ENCODE measurements around the gene TCF3. TPM values are rescaled to one million over a fixed set of nuclear protein-coding genes. Genes with fewer than 3 reads are reported as not detected.
"Not testable (repeated sequence)": the region's sequence is repeated elsewhere in the genome, so short reads cannot be mapped to it uniquely, and the experiment has no call there.

The TCF3 gene
- total RNA-seq, 1 donor from 2014 or later, result 255 TPM

- no peak for DNase-seq (ENCODE audit: low spot score)
- TF ChIP-seq CTCF (IDR thresholded peaks at IDR 0.05; ENCODE audit: unreplicated experiment), result no peak
- Mint-ChIP-seq H3K9me3 (ENCODE audit: unreplicated experiment) (no peaks in the 10 kb centered on the region), H3K27me3 (ENCODE audit: unreplicated experiment) (peaks cover 12% of the 10 kb centered on the region), H3K27ac (ENCODE audit: unreplicated experiment) (no peak overlapping the region), H3K4me1 (ENCODE audit: unreplicated experiment) (no peaks in the 10 kb centered on the region), H3K36me3 (ENCODE audit: low read depth, unreplicated experiment) (peaks cover 18% of the 10 kb centered on the region), H3K4me3 (ENCODE audit: unreplicated experiment) (no peak overlapping the region)
These were observed 8.3 kb downstream of the TCF3 start for GRCh38 chr19:1644070-1644469.

- not testable (repeated sequence) for H3K9me3 Mint-ChIP-seq (ENCODE audit: unreplicated experiment); H3K4me3 Mint-ChIP-seq (ENCODE audit: unreplicated experiment); H3K4me1 Mint-ChIP-seq (ENCODE audit: unreplicated experiment); DNase-seq (ENCODE audit: low spot score); H3K27me3 Mint-ChIP-seq (ENCODE audit: unreplicated experiment); H3K27ac Mint-ChIP-seq (ENCODE audit: unreplicated experiment)
- peaks cover 20% of the 10 kb centered on the region for H3K36me3 Mint-ChIP-seq (ENCODE audit: low read depth, unreplicated experiment)
These were observed 11.4 kb downstream of the TCF3 start for GRCh38 chr19:1640893-1641448.

GRCh38 chr19:1636325-1637236 is 15.8 kb downstream of the TCF3 start:
- no peak overlapping the region for H3K4me3 Mint-ChIP-seq (ENCODE audit: unreplicated experiment)

GRCh38 chr19:1634938-1635243 is 17.5 kb downstream of the TCF3 start:
- Mint-ChIP-seq H3K9me3 (ENCODE audit: unreplicated experiment) (no peaks in the 10 kb centered on the region), H3K27me3 (ENCODE audit: unreplicated experiment) (peaks cover 2% of the 10 kb centered on the region), H3K27ac (ENCODE audit: unreplicated experiment) (no peak overlapping the region), H3K36me3 (ENCODE audit: low read depth, unreplicated experiment) (peaks cover 32% of the 10 kb centered on the region), H3K4me1 (ENCODE audit: unreplicated experiment) (no peaks in the 10 kb centered on the region), H3K4me3 (ENCODE audit: unreplicated experiment) (no peak overlapping the region)
- no peak for TF ChIP-seq CTCF (IDR thresholded peaks at IDR 0.05; ENCODE audit: unreplicated experiment)
- DNase-seq (ENCODE audit: low spot score), result no peak

More at GRCh38 chr19:1636325-1637236, 15.8 kb downstream of the TCF3 start:
- peaks cover 2% of the 10 kb centered on the region for H3K27me3 Mint-ChIP-seq (ENCODE audit: unreplicated experiment)
- no peak for DNase-seq (ENCODE audit: low spot score)
- no peaks in the 10 kb centered on the region for H3K4me1 Mint-ChIP-seq (ENCODE audit: unreplicated experiment)
- no peak overlapping the region for H3K27ac Mint-ChIP-seq (ENCODE audit: unreplicated experiment)
- no peaks in the 10 kb centered on the region for H3K9me3 Mint-ChIP-seq (ENCODE audit: unreplicated experiment)
- H3K36me3 Mint-ChIP-seq (ENCODE audit: low read depth, unreplicated experiment), result peaks cover 30% of the 10 kb centered on the region
- TF ChIP-seq CTCF (IDR thresholded peaks at IDR 0.05; ENCODE audit: unreplicated experiment), result no peak

- Mint-ChIP-seq H3K9me3 (ENCODE audit: unreplicated experiment) (no peaks in the 10 kb centered on the region), H3K4me3 (ENCODE audit: unreplicated experiment) (no peak overlapping the region), H3K36me3 (ENCODE audit: low read depth, unreplicated experiment) (peaks cover 28% of the 10 kb centered on the region), H3K27ac (ENCODE audit: unreplicated experiment) (no peak overlapping the region), H3K4me1 (ENCODE audit: unreplicated experiment) (no peaks in the 10 kb centered on the region), H3K27me3 (ENCODE audit: unreplicated experiment) (peaks cover 2% of the 10 kb centered on the region)
- TF ChIP-seq CTCF (IDR thresholded peaks at IDR 0.05; ENCODE audit: unreplicated experiment), result no peak
- DNase-seq (ENCODE audit: low spot score), result no peak
These were observed 18.0 kb downstream of the TCF3 start for GRCh38 chr19:1634242-1634937.
